Muscle layer of duodenum (tissue), 2 donors: ENCODE results near the gene DYNLT4.
"Not testable (repeated sequence)": the region's sequence is repeated elsewhere in the genome, so short reads cannot be mapped to it uniquely, and the experiment has no call there.

Source experiments
- H3K27ac ChIP-seq: one replicate; pipeline ENCODE4 v1.7.0; 2013; ENCODE audit warnings: mild to moderate bottlenecking, low read length
- H3K27me3 ChIP-seq: one replicate; pipeline ENCODE4 v1.7.0; 2013; ENCODE audit warnings: low read depth, mild to moderate bottlenecking, control low read depth, low read length
- H3K36me3 ChIP-seq, 2 donors: one replicate each; pipeline ENCODE4 v1.7.0; 2013; ENCODE audit warnings: low read length in 2 of 2, control low read depth in 1 of 2, mild to moderate bottlenecking in 1 of 2; ENCODE audit not compliant: insufficient read depth in 2 of 2, control insufficient read depth in 1 of 2
- H3K4me1 ChIP-seq, 2 donors: one replicate each; pipeline ENCODE4 v1.7.0; 2013; ENCODE audit warnings: low read length in 2 of 2, mild to moderate bottlenecking in 2 of 2, control low read depth in 1 of 2, moderate library complexity in 1 of 2; ENCODE audit not compliant: insufficient read depth in 2 of 2, control insufficient read depth in 1 of 2
- H3K4me3 ChIP-seq, 2 donors: one replicate each; pipeline ENCODE4 v1.7.0; 2013; ENCODE audit warnings: low read length in 2 of 2, low read depth in 1 of 2, mild to moderate bottlenecking in 1 of 2
- H3K9me3 ChIP-seq, 2 donors: one replicate each; pipeline ENCODE4 v1.7.0; 2013; ENCODE audit warnings: low read length in 2 of 2, control low read depth in 1 of 2, mild to moderate bottlenecking in 1 of 2; ENCODE audit not compliant: control insufficient read depth in 1 of 2
- donor health status: healthy.

The DYNLT4 gene

DNA sequence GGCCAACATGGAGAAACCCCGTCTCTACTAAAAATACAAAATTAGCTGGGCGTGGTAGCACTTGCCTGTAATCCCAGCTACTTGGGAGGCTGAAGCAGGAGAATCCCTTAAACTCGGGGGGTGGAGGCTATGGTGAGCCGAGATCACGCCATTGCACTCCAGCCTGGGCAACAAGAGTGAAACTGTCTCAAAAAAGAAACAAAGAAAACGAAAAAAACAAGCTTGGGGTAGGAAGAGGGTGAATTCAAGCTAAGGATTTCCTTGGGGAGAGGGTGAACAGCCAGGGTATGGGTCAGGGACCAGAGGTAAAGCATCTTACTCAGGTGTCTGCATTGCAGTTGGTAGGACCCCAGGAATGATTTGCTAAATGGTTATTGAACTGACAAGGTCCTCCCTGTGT lies 40.7 kb downstream of the DYNLT4 start:
- H3K4me1 ChIP-seq, H3K27me3 ChIP-seq, H3K4me3 ChIP-seq, H3K9me3 ChIP-seq, H3K27ac ChIP-seq: not testable (repeated sequence)
- peaks cover 0 to 15% of the 10 kb centered on the region in 2 donors for H3K36me3 ChIP-seq

DNA sequence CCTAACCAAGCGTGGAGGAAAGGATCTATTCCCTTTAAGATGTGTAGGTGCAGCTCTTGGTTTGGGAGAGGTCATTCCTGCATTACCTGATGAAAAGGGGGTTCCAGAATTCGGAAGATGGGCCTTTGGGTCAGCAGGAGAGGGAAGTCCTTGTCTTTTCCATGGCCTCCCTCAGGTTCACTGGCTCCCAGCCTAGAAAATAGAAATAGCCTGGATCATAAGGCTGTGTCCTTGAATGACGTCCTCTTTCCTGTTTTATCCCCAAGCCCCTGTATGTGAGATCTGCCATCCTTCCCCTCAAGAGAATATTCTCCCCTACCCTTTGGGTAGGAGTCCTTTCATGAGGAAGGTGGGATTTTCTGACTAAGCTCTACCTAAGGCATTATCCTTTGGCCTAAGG lies 46.3 kb downstream of the DYNLT4 start:
- Histone ChIP-seq H3K27ac (no peak overlapping the region), H3K9me3 (no peaks in the 10 kb centered on the region), H3K36me3 (peaks cover 0 to 17% of the 10 kb centered on the region in 2 donors), H3K27me3 (no peaks in the 10 kb centered on the region), H3K4me3 (no peak overlapping the region), H3K4me1 (no peaks in the 10 kb centered on the region)

DNA sequence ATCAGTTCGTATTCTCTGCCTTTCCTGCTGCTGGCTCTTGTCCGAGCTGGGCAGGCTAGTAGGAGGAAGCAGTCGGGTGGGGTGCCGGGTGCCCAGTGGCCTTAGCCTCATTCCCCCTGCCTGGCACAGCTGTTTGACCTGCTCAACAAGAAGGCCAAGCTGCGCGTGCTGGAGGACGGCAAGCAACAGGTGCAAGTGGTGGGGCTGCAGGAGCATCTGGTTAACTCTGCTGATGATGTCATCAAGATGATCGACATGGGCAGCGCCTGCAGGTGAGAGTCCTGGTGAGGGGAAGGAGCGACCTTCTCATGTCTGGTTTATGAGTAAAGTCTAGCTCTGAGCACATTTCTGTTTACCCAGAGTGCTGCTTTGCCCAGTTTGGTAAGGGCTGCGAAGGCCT lies 48.1 kb downstream of the DYNLT4 start:
- Histone ChIP-seq H3K27ac (no peak overlapping the region), H3K4me1 (no peaks in the 10 kb centered on the region), H3K4me3 (no peak overlapping the region), H3K9me3 (no peaks in the 10 kb centered on the region), H3K27me3 (no peaks in the 10 kb centered on the region), H3K36me3 (peaks cover 0 to 17% of the 10 kb centered on the region in 2 donors)

DNA sequence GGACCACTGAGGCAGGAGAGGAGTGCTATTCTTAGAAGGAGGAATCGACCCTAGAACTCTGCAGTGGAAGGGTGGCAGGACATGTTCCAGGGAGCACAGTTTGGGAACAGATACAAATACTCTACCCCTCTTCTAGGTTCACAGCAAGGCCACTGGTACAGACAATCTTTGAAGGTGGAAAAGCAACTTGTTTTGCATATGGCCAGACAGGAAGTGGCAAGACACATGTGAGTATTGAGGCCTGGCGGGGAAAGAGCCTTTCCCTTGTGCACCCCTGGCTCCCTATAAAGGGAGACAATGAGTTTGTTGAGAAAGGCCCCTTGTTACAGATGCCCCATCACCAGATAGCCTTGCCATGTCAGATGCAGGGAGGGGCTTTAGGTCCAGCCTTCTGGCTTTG lies 49.7 kb downstream of the DYNLT4 start:
- no peaks in the 10 kb centered on the region for H3K4me1 ChIP-seq
- no peak overlapping the region for H3K4me3 ChIP-seq
- H3K9me3 ChIP-seq, result no peaks in the 10 kb centered on the region
- H3K27ac ChIP-seq, result no peak overlapping the region
- no peaks in the 10 kb centered on the region for H3K27me3 ChIP-seq
- H3K36me3 ChIP-seq, result peaks cover 0 to 18% of the 10 kb centered on the region in 2 donors
